BJ (cell line): ENCODE measurements around the gene PACSIN1. TPM values are rescaled to one million over a fixed set of nuclear protein-coding genes. Genes with fewer than 3 reads are reported as not detected.
A peak's percentile ranks its signal among the peaks of the same experiment; 100 is the strongest.

Experiments used
- CTCF ChIA-PET: fragments of 350-600 bp; formaldehyde crosslinking; extraction: SDS; loops from one replicate; lab custom pipeline; 2021; ENCODE audit warnings: antibody characterized with exemption, inconsistent platforms; lab: Yijun Ruan, JAX
- POLR2A ChIA-PET: fragments of 300-600 bp; sonication (Branson Sonifier 250); formaldehyde crosslinking; extraction: SDS; loops from one replicate; lab custom pipeline; 2021; ENCODE audit warnings: antibody characterized with exemption; lab: Charles Lee
- DNase-seq: peaks from one replicate; pipeline ENCODE4 v3.0.0-alpha.2; 2011; ENCODE audit warnings: low read depth
- H3K27me3 ChIP-seq: 2 replicates; pipeline ENCODE4 v1.6.0; 2011; ENCODE audit warnings: low read length; ENCODE audit not compliant: control insufficient read depth, insufficient read depth
- H3K36me3 ChIP-seq: 2 replicates; pipeline ENCODE4 v1.5.1; 2011; ENCODE audit warnings: low read length; ENCODE audit not compliant: control insufficient read depth, insufficient read depth
- H3K4me3 ChIP-seq: 2 replicates; pipeline ENCODE4 v1.5.1; 2011; ENCODE audit warnings: low read depth, mild to moderate bottlenecking, control low read depth, low read length
- CTCF ChIP-seq: IDR thresholded peaks from 2 replicates; pipeline ENCODE4 v1.5.1; 2011; ENCODE audit warnings: low read depth, mild to moderate bottlenecking, control low read depth, inconsistent platforms, low read length, moderate library complexity; ENCODE audit not compliant: insufficient read depth
- polyA plus RNA-seq: library from polyadenylated mRNA; depleted of rRNA; stranded (reverse); fragments of >200 nt; gene quantifications from 2 replicates; pipeline ENCODE4 v1.2.3, GENCODE V29; 2011

Gene PACSIN1
- polyA plus RNA-seq, 1 experiment, result 0.04 TPM

DNA sequence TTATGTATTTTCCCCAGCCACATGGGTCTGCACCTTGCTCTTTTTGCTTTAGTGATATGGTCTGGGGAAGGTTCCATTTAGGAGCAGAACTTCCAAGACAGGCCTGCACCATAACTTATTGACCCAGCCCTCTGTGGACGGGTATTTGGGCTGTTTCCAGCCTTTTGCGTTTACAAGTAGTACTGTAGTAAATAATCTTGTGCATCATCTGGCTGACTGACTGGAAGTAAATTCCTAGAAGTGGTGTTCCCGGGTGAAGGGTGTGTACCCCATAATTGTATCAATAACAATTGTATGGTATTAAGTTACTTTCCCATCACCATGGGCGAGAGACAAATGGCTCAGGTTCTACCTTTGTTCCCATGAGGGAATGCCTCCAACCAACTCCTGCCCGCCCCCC lies 58.6 kb downstream of the PACSIN1 start:
- no peaks in the 10 kb centered on the region for H3K36me3 ChIP-seq
- H3K4me3 ChIP-seq, result no peak overlapping the region
- POLR2A ChIA-PET, result no interaction called here
- CTCF ChIA-PET, result no interaction called here
- no peak for DNase-seq
- 0 out of 2 replicates have a peak, but pooled peaks cover 3% of the 10 kb centered on the region for H3K27me3 ChIP-seq
- no peak for TF ChIP-seq CTCF

- TF ChIP-seq CTCF, result no peak
- POLR2A ChIA-PET, result no interaction called here
- Histone ChIP-seq H3K4me3 (no peak overlapping the region), H3K36me3 (no peaks in the 10 kb centered on the region), H3K27me3 (0 out of 2 replicates have a peak, but pooled peaks cover 3% of the 10 kb centered on the region)
- CTCF ChIA-PET, result no interaction called here
- no peak for DNase-seq
Observed at GRCh38 chr6:34524971-34525370, 59.1 kb downstream of the PACSIN1 start.

- POLR2A ChIA-PET, result no interaction called here
- no peak overlapping the region for H3K4me3 ChIP-seq
- H3K27me3 ChIP-seq, result 0 out of 2 replicates have a peak, but pooled peaks cover 3% of the 10 kb centered on the region
- CTCF ChIA-PET, result interaction anchor here (1.1 to 3.3 kb wide), 4 partner anchors 15 to 83 kb away, joined by 3 to 12 read pairs (median 4); no protein-coding TSS in a partner anchor
- TF ChIP-seq CTCF, result no peak
- no peaks in the 10 kb centered on the region for H3K36me3 ChIP-seq
- DNase-seq, result no peak
Observed at GRCh38 chr6:34525431-34526175, 59.7 kb downstream of the PACSIN1 start.

GRCh38 chr6:34526241-34526972 lies 60.5 kb downstream of the PACSIN1 start:
- Histone ChIP-seq H3K36me3 (no peaks in the 10 kb centered on the region), H3K27me3 (0 out of 2 replicates have a peak, but pooled peaks cover 3% of the 10 kb centered on the region), H3K4me3 (no peak overlapping the region)
- DNase-seq, result no peak
- TF ChIP-seq CTCF, result no peak
- ChIA-PET CTCF (interaction anchor here (0.7 to 3.3 kb wide), 9 partner anchors 9 to 85 kb away, joined by 3 to 12 read pairs (median 4); no protein-coding TSS in a partner anchor), POLR2A (no interaction called here)

- POLR2A ChIA-PET, result no interaction called here
- DNase-seq, result peak; percentile 17
- H3K27me3 ChIP-seq, result 0 out of 2 replicates have a peak, but pooled peaks cover 3% of the 10 kb centered on the region
- TF ChIP-seq CTCF, result peak; percentile 79
- no peaks in the 10 kb centered on the region for H3K36me3 ChIP-seq
- H3K4me3 ChIP-seq, result no peak overlapping the region
- CTCF ChIA-PET, result interaction anchor here (0.6 to 3.3 kb wide), 12 partner anchors 10 to 91 kb away, joined by 3 to 12 read pairs (median 4); no protein-coding TSS in a partner anchor
Observed at GRCh38 chr6:34526992-34527728, 61.3 kb downstream of the PACSIN1 start.
